ENCODE data around the gene LILRB4.
"Not testable (repeated sequence)": the region's sequence is repeated elsewhere in the genome, so short reads cannot be mapped to it uniquely, and the experiment has no call there.

The LILRB4 gene

DNA sequence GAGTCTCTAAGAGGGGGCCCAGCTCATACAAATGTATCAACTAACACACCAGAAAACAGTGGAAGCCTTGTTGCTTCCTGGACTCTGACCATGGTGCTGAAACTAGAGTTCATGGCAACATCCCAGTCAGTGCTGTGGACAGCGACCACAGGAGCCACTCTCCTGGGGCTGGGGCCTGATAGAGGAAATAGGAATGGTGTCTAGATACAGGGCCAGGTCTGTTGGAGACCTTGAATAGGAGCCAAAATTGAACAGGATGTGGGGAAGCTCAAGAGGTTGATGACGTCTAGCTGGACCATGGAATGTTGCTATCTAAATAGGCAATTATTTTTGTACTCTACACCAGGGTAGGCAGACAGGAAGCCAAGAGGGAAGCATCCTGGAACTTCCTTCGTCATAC is 21.7 kb downstream of the LILRB4 start:
- TF ChIP-seq, protein P1, sequence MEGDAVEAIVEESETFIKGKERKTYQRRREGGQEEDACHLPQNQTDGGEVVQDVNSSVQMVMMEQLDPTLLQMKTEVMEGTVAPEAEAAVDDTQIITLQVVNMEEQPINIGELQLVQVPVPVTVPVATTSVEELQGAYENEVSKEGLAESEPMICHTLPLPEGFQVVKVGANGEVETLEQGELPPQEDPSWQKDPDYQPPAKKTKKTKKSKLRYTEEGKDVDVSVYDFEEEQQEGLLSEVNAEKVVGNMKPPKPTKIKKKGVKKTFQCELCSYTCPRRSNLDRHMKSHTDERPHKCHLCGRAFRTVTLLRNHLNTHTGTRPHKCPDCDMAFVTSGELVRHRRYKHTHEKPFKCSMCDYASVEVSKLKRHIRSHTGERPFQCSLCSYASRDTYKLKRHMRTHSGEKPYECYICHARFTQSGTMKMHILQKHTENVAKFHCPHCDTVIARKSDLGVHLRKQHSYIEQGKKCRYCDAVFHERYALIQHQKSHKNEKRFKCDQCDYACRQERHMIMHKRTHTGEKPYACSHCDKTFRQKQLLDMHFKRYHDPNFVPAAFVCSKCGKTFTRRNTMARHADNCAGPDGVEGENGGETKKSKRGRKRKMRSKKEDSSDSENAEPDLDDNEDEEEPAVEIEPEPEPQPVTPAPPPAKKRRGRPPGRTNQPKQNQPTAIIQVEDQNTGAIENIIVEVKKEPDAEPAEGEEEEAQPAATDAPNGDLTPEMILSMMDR (conservative IDR thresholded peaks at IDR 0.05; ENCODE audit: low read length), result no peak
- DNase-seq (ENCODE audit: low read depth), result no peak
- no peak overlapping the region for H3K4me3 ChIP-seq (ENCODE audit: low read length)

DNA sequence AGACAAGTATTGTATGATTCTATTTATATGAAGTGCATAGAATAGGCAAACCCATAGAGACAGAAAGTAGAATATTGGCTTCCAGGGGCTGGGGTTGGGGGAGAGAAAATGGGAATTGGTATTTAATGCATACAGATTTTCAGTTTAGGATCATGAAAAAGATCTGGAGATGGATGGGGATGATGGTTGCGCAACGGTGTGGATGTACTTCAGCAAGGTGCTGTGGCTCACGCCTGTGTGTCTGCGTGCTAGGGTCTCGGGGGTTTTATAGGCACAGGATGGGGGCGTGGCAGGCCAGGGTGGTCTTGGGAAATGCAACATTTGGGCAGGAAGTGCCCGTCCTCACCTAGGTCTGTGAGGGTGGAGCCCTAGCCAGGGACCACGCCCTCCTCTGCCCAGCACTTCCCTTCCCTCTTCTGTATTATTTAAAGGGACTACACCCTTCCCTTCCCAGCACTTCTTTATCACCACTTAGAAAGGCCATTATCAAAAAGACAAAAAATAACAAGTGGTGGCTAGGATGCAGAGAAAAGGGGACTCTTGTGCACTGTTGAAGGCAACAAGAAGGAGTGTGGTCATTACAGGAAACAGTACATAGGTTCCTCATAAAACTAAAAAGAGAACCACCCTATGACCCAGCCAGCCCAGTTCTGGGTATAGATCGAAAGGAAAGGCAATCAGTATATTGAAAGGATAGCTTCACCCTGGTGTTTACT is 29.0 kb downstream of the LILRB4 start:
- no peak for DNase-seq (ENCODE audit: low read depth)
- H3K4me3 ChIP-seq (ENCODE audit: low read length), result no peak overlapping the region
- TF ChIP-seq, protein P1 (conservative IDR thresholded peaks at IDR 0.05; ENCODE audit: low read length), result no peak

DNA sequence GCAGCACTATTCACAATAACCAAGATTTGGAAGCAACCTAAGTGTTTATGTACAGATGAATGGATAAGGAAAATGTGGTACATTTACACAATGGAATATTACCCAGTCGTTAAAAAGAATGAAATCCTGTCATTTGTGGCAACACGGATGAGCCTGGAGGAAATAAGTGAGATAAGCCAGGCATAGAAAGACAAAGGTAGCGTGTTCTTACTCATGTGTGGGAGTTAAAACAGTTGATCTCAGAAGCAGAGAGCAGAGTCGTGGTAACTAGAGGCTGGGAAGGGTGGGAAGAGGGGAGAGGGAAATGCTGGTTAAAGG is 29.5 kb downstream of the LILRB4 start:
- TF ChIP-seq, protein P1 (conservative IDR thresholded peaks at IDR 0.05; ENCODE audit: low read length), result no peak
- H3K4me3 ChIP-seq (ENCODE audit: low read length), result no peak overlapping the region
- DNase-seq (ENCODE audit: low read depth), result no peak

DNA sequence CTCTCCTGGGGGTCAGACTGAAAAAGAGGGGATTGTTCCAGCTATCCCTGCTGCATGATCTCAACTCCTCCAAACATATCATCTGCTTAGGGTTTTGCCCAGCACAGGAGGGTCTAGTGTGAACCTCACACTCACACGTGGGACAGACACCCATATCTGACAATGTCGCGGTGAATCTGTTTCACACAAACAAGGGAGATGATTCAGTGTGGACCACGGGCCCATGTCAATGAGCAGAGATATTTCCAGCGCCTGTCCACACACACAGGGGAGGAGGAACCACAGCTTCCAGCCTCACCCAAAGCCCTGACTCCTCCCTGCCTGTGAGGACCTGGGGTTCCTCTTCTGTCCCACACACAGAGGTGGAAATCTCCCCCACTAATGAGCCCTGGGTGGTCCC is 31.9 kb downstream of the LILRB4 start:
- DNase-seq (ENCODE audit: low read depth), result no peak
- TF ChIP-seq, protein P1 (conservative IDR thresholded peaks at IDR 0.05; ENCODE audit: low read length), result no peak
- no peak overlapping the region for H3K4me3 ChIP-seq (ENCODE audit: low read length)

- no peak overlapping the region for H3K4me3 ChIP-seq (ENCODE audit: low read length)
- TF ChIP-seq, protein P1 (conservative IDR thresholded peaks at IDR 0.05; ENCODE audit: low read length), result no peak
- DNase-seq (ENCODE audit: low read depth), result no peak
Observed at GRCh38 chr19:54696117-54696548, 33.3 kb downstream of the LILRB4 start.

GRCh38 chr19:54696766-54697165 is 34.0 kb downstream of the LILRB4 start:
- TF ChIP-seq, protein P1 (conservative IDR thresholded peaks at IDR 0.05; ENCODE audit: low read length), result no peak
- no peak for DNase-seq (ENCODE audit: low read depth)
- no peak overlapping the region for H3K4me3 ChIP-seq (ENCODE audit: low read length)

DNA sequence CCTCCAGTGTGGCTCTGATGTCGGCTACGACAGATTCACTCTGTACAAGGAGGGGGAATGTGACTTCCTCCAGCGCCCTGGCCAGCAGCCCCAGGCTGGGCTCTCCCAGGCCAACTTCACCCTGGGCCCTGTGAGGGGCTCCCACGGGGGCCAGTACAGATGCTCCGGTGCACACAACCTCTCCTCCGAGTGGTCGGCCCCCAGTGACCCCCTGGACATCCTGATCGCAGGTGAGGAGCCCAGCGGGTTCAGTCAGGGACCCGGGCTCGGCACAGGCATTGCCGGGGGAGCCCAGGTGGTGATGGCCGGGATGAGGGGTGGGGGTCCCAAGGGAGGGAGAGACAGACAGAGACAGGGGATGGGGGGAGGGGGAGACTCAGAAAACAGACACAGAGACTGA is 34.9 kb downstream of the LILRB4 start:
- not testable (repeated sequence) for DNase-seq (ENCODE audit: low read depth)

GRCh38 chr19:54704928-54705327 is 42.1 kb downstream of the LILRB4 start:
- H3K4me3 ChIP-seq (ENCODE audit: low read length), result no peak overlapping the region
- DNase-seq (ENCODE audit: low read depth), result no peak
- TF ChIP-seq, protein P1 (conservative IDR thresholded peaks at IDR 0.05; ENCODE audit: low read length), result no peak

More for the DNA sequence above, 34.9 kb downstream of the LILRB4 start:
- not testable (repeated sequence) for H3K4me3 ChIP-seq (ENCODE audit: low read length)
